Activated CD4-positive, alpha-beta T cell treated with anti-CD3 and anti-CD28 coated beads, Interleukin-2, amount 50 U/mL, for 1 hour (primary cell): Measurements from ENCODE around the gene ABCA7.

Source experiments
- DNase-seq: peaks from one replicate; pipeline ENCODE4 v3.0.0-alpha.2; 2020

Gene ABCA7

GRCh38 chr19:1090731-1091543 is 51.0 kb downstream of the ABCA7 start:
- no peak for DNase-seq

- DNase-seq: no peak
Measured at GRCh38 chr19:1091544-1092175, 51.8 kb downstream of the ABCA7 start.

- no peak for DNase-seq
Measured at GRCh38 chr19:1093330-1093729, 53.4 kb downstream of the ABCA7 start.

- DNase-seq: no peak
Measured at GRCh38 chr19:1093811-1094553, 54.1 kb downstream of the ABCA7 start.

- no peak for DNase-seq
Measured at GRCh38 chr19:1094655-1094977, 54.7 kb downstream of the ABCA7 start.

GRCh38 chr19:1094978-1095701 is 55.2 kb downstream of the ABCA7 start, which contains the start of gene POLR2E:
POLR2E (minus strand) TSS chr19:1095375; CDS start chr19:1095315, 60 bp downstream.
- peak; percentile 98 for DNase-seq

GRCh38 chr19:1097810-1098176 is 57.9 kb downstream of the ABCA7 start:
- DNase-seq: no peak

- DNase-seq: no peak
Measured at GRCh38 chr19:1098177-1099051, 58.5 kb downstream of the ABCA7 start.

- no peak for DNase-seq
Measured at GRCh38 chr19:1101337-1101698, 61.4 kb downstream of the ABCA7 start.

GRCh38 chr19:1102407-1103131 is 62.7 kb downstream of the ABCA7 start:
- DNase-seq: no peak

- DNase-seq: no peak
Measured at GRCh38 chr19:1103132-1103707, 63.3 kb downstream of the ABCA7 start.

- peak; percentile 99 for DNase-seq
Measured at GRCh38 chr19:1103708-1104310, 63.9 kb downstream of the ABCA7 start, which contains the start of gene GPX4. GPX4 (plus strand) TSS chr19:1103994; CDS start chr19:1104044, 50 bp downstream.

GRCh38 chr19:1104311-1105007 is 64.6 kb downstream of the ABCA7 start:
- peak; percentile 66 for DNase-seq

- no peak for DNase-seq
Measured at GRCh38 chr19:1105008-1105872, 65.3 kb downstream of the ABCA7 start.

- no peak for DNase-seq
Measured at GRCh38 chr19:1105873-1106840, 66.2 kb downstream of the ABCA7 start.

GRCh38 chr19:1106841-1107660 is 67.1 kb downstream of the ABCA7 start:
- no peak for DNase-seq
